GM19351 (cell line): ENCODE measurements around the gene INPP5K.

Experiments used
- ATAC-seq: cut with Tn5 transposase; IDR thresholded peaks from one replicate; pipeline ENCODE4 v1.9.1; 2021; ENCODE audit warnings: mild to moderate bottlenecking, moderate library complexity; ENCODE audit not compliant: unreplicated experiment

The INPP5K gene

DNA sequence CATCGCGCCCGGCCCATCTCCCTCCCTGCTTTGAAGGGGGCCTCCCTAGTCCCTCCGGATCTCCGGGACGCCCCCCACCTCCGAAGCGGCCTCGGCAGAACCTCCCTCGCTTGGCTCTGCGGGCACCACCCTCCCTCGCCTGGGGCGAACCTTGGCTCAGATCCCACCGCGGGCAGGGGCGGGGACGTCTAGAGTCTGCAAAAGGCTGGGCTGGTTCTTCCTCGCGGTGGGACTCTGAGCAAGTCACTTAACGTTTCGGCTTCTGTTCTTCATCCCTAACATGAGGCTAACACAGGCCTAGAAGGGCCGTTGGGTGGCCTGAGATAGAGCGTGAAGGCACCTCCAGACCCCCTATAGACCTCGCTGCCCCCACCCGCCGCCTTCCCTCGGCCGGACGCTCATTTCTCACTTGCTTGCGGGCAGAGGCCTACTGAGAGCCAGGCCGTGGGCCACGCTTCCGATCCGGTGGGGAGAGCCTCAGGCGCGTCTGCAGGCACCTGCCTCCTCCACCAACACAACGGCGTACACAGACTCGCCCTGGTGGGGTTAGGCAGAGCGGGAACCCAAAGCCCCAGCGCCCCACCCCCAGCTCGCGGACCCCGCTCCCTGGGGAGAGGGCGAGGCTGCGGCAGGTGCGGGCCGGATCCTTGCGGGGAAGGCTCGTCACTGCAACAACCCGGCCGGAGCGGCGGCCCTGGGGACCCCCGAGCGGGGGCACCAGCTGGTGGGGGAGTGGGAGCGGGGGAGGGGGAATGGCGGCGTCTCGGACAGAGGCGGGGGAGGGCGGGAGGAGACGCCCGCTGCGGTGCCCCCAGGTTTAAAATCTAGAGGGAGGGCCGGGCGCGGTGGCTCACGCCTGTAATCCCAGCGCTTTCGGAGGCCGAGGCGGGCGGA is 29.4 kb downstream of the INPP5K start:
- no peak for ATAC-seq

DNA sequence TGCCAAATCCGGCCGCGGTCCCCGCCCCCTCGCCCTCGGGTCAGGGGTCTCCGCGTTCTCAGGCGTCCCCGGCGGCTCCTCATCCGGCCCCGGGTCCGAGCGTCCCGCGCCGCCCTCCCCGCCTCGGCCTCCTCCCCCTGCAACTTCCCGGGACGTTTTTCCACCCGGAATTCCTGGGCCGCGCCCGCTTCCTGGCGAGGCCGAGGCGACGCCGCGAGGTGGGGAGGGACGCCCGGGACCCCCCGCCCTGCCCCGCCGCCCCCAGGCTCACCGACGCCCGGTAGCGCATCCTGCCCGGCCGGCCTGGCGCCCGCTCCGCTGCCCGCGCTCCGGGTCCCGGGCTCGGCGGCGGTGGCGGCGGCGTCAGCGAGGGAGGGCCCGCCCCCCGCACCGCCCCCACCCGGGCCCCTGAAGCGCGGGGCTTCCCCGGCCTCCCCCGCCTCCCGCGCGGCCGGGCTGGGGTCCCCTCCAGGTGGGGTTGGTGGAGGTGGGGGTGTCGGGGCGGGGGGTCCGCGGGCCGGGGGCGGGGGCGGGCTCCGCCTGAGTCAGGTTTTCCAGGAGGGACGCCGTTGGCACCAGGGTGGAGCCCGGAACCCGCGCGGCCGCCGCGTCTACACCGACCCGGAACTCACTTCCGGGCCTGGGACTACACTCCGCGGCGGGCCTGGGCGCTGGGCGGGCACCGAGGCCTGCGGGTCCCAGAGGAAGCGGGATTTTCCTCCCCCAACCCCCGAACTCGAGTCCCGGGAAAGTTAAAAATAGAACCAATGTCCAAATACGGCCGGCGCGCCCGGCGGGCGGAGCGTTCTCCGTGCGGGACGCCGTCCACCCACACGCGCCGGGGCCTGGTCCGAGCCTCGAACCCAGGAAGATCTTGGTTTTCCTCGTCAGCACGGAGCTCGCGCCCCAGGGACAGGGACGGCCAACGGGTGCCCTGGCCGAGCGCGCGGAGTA is 30.7 kb downstream of the INPP5K start:
- peak; percentile 33 for ATAC-seq

DNA sequence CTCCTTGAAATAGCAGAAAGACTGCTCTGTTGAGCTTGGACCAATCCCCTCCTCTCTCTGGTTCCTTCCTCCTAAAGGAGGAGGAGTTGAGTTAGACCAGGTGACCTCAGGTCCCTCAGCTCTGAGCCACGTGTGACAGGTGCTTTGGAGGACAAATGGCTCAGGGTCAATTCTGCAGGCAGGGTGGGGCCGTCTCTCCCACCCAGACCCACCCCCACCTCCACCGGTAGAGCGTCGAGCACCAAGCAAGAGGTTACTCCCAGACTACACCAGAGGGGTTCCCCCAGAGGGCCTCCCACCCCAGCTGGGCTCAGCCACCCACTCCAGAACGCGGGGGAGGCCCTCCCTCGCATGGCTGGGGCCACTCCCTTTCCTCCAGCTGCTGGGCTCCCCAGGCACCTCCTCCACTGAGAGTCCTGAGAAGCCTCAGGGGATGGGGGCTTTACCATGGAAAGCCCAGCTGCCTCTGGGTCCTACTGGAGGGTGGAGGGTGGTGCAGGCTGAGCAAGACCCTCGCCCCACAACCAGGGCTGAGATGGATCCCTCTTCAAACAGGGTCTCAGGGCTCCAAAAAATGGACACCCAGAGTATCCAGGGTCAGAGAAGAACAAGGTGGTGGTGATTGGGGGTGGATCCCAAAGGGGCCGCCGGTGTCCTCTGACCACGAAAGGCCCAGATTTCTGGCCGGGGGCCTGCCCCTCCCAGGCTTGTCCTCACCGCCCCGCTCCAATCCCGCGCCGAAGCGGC is 31.6 kb downstream of the INPP5K start:
- ATAC-seq: peak; percentile 40

DNA sequence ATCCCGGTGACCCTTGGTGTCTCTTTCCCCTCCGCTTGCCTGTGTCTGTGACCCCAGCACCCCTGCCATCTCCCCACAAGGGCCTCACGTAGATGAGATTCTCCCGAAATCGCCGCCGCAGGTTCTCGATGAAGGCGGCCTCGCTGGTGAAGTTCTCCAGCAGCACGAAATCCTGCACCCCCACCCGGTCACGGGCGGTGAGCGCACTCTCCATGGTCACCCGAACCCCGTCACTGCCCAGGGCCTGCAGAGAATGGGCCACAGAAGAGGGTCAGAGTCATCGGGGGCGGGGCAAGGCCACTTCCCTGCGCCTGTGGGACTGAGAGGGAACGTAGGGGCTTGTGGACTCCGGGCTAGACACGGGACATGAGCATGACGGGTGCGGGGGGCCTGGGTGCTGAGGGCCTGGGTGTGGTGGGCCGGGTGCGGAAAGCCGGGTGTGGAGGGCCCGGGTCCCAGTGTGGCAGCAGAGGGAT is 32.3 kb downstream of the INPP5K start:
- no peak for ATAC-seq

DNA sequence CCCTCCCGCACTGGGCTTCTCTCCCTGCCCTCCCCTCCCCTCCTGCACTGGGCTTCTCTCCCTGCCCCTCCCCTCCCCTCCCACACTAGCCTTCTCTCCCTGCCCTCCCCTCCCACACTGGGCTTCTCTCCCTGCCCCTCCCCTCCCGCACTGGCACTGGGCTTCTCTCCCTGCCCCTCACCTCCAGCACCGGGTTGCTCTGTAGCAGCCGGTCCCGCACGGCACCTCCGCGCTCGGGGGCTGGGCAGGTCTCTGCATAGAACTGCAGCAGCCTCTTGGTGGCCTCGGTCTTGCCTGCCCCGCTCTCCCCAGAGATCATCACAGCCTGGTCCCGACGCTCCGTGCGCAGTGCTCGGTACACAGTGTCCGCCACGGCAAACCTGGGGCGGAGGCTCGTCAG is 33.7 kb downstream of the INPP5K start:
- no peak for ATAC-seq

DNA sequence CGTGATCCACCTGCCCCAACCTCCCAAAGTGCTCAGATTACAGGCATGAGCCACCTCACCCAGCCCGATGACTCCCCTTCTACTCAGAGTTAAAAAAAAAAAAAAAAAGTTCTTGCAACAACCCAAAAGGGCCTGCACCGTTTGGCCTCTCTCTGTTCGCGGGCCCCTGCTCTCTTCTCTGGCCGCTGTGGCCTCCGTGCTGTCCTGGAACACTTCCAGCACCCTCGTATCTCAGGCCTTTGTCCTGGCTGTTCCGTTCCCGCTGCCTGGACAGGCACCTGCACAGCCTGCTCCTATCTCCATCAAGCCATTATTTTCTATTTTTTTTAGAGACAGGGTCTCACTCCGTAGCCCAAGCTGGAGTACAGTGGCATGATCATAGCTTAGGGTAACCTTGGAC is 34.7 kb downstream of the INPP5K start:
- ATAC-seq: no peak

DNA sequence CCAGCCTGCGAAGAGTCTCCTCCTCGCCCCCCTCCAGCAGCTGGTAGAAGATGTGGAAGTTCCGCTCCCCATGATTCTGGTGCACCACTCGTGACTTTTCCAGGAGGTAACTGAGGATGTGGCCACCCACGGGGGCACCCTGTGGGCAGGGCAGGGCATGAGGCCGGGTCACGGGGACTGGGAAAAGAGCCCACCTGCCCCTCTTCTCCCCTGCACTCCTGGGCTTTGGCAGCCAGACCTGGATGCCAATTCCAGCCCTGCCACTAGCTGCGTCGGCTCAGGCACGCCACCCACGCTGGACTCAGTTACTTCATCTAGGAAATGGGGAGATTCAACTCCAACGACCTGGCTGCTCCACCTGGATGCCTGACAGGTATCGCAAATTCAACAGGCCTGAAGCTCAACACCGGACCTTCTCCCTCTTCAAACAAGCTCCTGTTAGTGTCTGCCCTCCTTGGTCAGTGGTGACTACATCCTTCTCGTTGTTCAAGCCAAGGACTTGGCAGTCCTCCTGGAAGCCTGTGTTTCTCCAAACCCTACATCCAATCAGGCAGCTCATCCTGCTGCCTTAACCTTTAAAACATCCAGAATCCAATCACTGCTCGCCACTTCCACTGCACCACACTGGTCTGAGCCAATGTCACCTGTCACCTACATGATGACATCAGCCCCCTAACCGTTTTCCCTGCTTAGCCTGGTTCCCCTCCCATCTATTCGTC is 35.5 kb downstream of the INPP5K start:
- ATAC-seq: no peak

DNA sequence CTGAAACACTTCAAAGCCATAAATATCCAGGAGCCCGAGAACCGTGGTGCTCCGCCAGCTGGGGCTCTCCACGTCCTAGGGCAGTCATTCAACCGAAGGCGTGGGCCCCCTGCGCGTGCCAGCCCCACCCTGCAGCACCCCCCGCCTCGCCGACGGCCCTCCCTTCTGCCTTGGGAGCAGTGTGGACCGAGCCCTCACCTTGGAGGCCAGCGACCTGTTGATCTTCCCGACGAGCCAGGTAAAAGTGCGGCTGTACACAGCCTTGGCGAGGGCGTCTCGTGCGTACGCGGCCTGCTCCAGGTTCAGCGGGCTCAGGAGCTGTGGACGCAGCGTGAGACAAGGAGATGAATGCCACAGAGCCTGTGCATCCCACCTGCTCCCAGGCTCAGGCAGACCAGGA is 38.0 kb downstream of the INPP5K start:
- ATAC-seq: no peak

DNA sequence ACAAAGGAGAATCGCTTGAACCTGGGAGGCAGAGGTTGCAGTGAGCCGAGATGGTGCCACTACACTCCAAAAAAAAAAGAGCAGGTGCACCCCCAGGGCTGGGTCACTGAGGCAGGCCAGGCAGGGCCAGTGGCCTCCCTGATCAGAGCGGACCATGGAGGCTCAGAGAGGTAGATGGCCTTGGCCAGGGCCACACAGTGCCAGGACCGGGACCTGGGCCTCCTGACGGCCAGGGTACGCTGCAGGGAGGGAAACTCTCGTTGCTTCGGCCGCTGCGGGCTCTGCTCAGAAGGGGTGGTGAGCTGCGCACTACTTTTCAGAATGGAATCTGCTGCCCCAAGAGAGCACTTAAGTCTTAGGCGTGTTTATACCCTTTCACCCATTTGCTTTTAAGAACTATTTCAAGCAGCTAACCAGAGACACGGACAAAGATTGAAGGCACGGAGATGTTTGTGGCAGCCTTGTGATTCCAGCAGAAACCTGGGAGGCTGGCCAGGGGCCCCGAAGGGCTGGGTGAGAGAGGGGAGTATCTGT is 41.0 kb downstream of the INPP5K start:
- ATAC-seq: no peak

DNA sequence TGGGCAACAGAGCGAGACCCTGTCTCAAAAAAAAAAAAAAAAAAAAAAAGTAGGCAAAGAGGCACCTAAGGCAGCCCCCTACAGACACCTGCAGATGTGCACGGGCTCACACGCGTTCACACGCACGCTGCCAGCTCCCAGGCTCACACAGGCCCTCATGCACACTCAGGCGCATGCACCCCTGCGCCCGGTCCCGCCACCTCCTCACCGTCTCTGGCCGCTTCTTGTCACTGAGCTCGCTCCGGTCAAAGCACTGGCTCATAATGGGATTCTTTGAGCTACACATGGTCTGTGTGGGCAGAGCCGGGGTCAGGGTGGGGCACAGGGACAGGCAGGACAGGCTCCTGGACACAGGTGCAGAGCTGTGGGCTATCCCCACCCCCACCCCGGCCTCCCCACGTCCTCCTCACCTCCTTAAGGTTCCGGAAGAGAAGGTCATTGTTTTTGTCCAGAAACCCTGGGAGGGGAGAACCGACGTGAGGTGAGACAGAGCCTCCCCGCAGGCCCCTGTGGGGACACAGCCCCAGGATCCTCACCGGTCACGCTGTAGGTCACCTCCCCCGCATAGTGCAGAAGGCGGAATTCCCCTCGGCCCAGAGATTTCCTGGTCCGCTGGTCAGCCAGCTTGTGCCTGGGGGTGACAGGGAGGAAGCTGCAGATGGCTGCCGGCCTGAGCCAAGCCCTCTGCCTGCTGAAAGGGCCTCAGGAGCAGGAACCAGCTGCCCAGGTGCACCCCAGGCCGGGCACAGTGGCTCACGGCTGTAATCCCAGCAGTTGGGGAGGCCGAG is 41.8 kb downstream of the INPP5K start:
- no peak for ATAC-seq

DNA sequence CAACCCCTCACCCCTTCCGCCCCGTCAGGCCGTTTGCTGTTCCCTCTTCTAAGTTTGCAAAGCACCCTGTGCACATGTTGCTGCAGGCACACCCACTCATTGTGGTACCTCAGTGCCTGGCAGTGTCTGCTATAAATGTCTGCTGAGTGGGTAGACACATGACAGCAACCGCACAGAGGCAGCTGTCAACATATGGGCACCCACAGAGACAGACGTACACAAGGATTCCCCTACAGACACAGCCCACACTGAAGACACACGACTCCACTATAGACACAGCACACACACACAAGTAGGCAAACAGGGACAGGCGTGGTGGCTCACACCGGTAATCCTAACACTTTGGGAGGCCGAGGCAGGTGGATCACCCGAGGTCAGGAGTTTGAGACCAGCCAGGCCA is 42.6 kb downstream of the INPP5K start:
- ATAC-seq: no peak

DNA sequence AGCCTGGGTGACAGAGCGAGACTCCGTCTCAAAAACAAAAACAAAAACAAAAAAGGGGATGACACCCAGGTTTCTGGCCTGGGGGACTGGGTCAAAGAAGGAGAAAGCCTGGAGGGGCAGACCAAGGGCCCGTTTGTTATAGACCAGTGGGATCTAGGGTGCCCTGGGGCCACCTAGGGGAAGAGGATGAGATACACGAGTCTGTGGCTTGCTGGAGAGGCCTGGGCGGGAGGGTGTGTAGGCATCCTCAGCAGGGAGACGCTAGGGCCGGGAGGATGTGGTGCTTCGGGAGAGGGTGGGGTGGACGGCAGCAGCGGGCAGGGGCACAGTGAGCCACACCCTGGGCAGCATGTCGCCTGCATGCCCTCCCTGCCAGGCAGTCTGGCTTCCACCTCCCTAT is 43.2 kb downstream of the INPP5K start:
- ATAC-seq: no peak

DNA sequence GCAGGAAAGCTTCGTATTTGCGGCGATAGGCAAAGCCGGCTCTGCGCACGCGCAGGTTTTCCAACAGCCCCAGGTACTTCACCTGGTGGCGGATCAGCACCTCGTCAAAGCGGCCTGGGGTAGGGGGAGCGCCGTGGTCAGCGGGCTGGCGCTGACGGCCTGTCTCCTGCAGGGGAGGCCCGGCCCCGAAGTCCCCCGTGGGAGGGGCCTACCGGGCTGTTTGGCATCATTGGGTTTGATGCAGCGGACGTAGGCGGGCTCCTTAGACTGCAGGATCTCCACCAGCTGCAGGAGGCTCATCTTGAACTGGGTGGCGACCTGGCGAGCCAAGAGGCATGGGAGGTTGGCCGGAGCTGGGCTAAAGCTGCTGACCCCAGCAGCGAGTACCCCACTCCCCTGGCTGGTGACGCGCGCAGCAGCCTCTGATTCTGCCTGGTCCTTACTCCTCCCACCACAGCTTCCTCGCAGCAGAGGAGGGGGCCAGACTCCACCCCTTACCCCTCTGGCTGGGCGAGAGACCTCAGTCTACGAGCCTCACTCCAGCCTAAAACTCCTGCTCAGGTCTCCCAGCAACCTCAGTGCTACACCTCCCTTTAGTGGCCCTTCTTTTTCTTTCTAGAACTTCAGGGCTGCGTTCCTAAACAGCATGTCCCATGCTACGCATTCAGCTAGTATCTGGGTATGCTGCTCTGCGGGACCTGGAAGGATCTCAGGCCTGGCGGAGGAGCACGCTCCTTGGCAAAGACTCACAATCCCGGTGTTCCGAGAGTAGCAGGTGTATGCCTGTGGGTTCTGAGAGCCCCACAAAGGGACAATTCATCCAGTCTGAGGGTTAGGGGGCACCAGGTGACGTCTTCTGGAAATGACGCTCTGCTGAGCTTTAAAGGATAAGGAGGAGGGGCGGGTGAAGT is 44.2 kb downstream of the INPP5K start:
- ATAC-seq: no peak

DNA sequence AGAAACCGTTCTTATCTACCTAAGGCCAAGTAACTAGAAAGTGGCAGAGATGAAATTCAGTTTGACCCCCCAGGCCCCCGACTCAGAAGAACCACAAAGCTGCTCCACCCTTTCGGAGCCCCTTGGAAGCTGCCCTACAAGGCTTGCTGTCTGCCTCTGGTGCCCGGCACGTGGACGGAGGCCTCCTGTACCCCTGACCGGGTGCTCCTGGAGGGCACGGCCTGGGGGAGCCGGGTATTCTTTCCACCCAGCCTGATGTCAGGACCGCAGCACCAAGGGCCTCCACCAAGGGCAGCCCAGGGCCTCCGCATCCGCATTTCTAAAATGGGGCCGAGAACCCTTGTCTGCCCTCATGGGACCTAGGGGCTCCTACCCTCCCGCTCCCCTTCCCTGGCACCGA is 44.9 kb downstream of the INPP5K start:
- no peak for ATAC-seq

DNA sequence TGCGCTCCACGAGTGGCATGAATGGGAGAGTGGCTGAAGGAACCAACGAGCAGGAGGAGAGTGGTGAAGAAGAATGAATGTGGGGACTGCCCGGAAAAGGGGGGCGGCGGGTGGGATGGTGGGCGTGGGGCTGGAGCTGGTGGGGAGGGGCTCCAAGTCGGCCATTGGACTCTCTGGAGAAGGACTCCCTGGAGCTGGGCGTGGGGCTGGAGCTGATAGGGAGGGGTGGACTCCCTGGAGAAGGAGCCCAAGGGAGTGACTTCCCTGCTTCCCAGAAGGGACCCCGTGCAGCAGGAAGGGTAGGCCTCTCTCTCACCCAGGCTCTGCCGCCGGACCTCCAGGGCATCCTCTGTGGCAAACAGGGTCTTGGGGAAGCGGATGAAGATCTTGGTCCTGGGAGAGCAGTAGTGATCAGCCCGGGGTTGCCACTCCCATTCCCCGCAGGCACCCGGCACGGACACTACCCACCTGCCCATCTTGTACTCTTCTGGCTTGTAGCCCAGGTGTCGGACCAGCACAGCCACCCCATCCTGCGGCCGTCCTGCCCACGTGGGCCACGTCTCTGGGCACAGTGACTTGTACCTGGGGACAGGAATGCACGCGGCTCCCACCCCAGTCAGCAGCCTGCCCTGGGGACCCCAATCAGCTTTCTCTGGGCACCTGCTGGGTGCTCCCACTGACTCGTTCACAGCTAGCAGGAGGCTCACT is 45.5 kb downstream of the INPP5K start:
- ATAC-seq: no peak

DNA sequence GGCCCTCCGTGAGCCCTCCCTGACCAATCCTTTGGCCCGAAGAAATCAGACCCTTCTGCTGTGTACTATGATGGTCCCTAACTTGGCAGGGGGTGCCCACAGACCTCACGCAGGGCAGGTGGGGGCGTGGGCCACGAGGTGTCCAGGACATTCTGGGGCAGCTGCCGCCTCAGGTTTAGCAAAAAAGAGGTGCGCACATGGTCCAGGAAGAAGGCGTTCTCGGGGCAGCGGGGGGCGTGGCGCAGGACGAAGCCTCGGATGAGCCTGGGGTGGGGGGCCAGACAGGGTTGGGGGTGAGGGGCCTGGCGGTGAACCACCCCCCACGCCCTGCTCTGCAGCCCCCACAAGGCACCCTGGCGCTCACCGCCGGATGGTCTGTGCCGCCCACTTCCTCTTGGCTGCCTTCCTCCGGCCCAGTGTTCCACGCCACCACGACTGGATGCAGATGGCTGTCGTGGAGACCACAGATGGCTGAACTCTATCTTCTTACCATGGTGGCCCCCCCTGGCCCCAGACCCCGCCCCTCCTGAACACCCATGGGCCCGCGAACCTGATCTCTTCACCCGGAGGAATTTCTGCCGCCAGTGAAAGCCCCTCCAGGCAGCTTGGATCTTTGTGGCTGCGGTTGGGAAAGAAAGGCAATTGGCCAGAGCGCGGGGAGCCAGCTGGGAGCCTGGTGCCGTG is 46.2 kb downstream of the INPP5K start:
- ATAC-seq: no peak

DNA sequence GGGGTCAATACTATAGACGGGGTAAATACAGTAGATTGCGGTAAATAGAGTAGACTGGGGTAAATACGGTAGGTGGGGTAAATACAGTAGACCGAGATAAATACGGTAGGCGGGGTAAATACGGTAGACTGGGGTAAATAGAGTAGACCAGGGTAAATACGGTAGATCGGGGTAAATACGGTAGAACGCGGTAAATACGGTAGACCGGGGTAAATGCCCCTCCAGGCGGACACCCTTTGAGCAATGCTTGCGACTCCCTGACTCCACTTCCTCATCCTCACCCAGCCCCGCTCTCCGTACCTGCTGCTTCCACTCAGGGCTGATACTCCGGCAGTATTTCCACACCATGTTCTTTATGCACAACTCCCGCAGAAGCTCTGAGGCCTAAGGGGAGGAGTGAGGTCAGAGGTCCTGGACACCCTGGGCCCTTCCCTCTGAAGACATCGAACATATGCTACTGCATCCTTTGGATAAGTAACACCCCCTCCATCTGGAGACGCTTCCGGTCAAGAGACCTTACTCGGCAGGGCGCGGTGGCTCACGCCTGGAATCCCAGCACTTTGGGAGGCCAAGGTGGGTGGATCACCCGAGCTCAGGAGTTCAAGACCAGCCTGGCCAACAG is 47.1 kb downstream of the INPP5K start:
- ATAC-seq: no peak
